Urinary bladder (tissue), 4 donors: ENCODE data around the gene CCDC85A. TPM values are rescaled to one million over a fixed set of nuclear protein-coding genes. Genes with fewer than 3 reads are reported as not detected.
"Not testable (repeated sequence)": the region's sequence is repeated elsewhere in the genome, so short reads cannot be mapped to it uniquely, and the experiment has no call there.

Experiments
- DNase-seq: peaks from one replicate; pipeline ENCODE4 v3.0.0-alpha.2; 2015; ENCODE audit errors: extremely low spot score
- H3K27ac ChIP-seq: one replicate; pipeline ENCODE4 v1.5.1; 2013; ENCODE audit warnings: low read depth, mild to moderate bottlenecking, moderate library complexity
- H3K36me3 ChIP-seq: one replicate; pipeline ENCODE4 v1.6.1; 2013; ENCODE audit warnings: mild to moderate bottlenecking, moderate library complexity; ENCODE audit not compliant: insufficient read depth
- H3K4me1 ChIP-seq: one replicate; pipeline ENCODE4 v1.6.1; 2013; ENCODE audit warnings: mild to moderate bottlenecking, moderate library complexity; ENCODE audit not compliant: insufficient read depth
- H3K4me3 ChIP-seq: one replicate; pipeline ENCODE4 v1.5.1; 2013; ENCODE audit warnings: low read depth, low read length
- WGBS: extraction: QIAGEN DNeasy Blood & Tissue Kit; methylation state at CpG from one replicate; pipeline ENCODE4 v1.1.7; 2013; 5-methylcytosine and 5-hydroxymethylcytosine counted together
- polyA plus RNA-seq: library from polyadenylated mRNA; stranded (reverse); fragments of 200-250 nt; gene quantifications from one replicate; pipeline ENCODE4 v1.2.3, GENCODE V29; 2013
- total RNA-seq: library from RNA; depleted of rRNA; stranded (reverse); fragments of >200 nt; gene quantifications from one replicate; pipeline ENCODE4 v1.2.3, GENCODE V29; 2014
- donor health status: healthy with polysubstance abuse.
- donor health status: healthy.

The CCDC85A gene
- total RNA-seq (7.1 TPM), polyA plus RNA-seq (4.1 TPM)

GRCh38 chr2:56183643-56184499 lies at the start of gene CCDC85A:
CCDC85A (plus strand) TSS chr2:56183990; CDS start chr2:56184625, 635 bp downstream.
- H3K36me3 ChIP-seq, result no peaks in the 10 kb centered on the region
- H3K27ac ChIP-seq, result no peak within 1 kb of the TSS
- H3K4me1 ChIP-seq, result no peaks in the 10 kb centered on the region
- DNase-seq, result peak; percentile 45
- under 1% methylated on average over 86 of the region's 86 CpGs for WGBS
- peak within 1 kb of the TSS; percentile 55 for H3K4me3 ChIP-seq

GRCh38 chr2:56134861-56135260 lies 48.9 kb upstream of the CCDC85A start:
- DNase-seq, result no peak
- Histone ChIP-seq H3K4me3 (no peak overlapping the region), H3K27ac (no peak overlapping the region), H3K36me3 (no peaks in the 10 kb centered on the region), H3K4me1 (no peaks in the 10 kb centered on the region)
- 83% methylated on average over 4 of the region's 4 CpGs for WGBS

- not testable (repeated sequence) for H3K4me3 ChIP-seq, H3K36me3 ChIP-seq, DNase-seq, H3K4me1 ChIP-seq, H3K27ac ChIP-seq
- WGBS, result 84% methylated on average over 15 of the region's 15 CpGs
Observed at GRCh38 chr2:56142497-56143061, 41.2 kb upstream of the CCDC85A start.

GRCh38 chr2:56147907-56148306 lies 35.9 kb upstream of the CCDC85A start:
- no peak for DNase-seq
- 93% methylated on average over 2 of the region's 2 CpGs for WGBS

GRCh38 chr2:56148825-56149224 lies 35.0 kb upstream of the CCDC85A start:
- Histone ChIP-seq H3K4me3 (no peak overlapping the region), H3K4me1 (no peaks in the 10 kb centered on the region), H3K36me3 (no peaks in the 10 kb centered on the region), H3K27ac (no peak overlapping the region)
- 72% methylated on average over 3 of the region's 3 CpGs for WGBS
- DNase-seq, result no peak

More at GRCh38 chr2:56147907-56148306, 35.9 kb upstream of the CCDC85A start:
- Histone ChIP-seq H3K36me3 (no peaks in the 10 kb centered on the region), H3K4me1 (no peaks in the 10 kb centered on the region), H3K27ac (no peak overlapping the region), H3K4me3 (no peak overlapping the region)

GRCh38 chr2:56151841-56152240 lies 31.9 kb upstream of the CCDC85A start:
- Histone ChIP-seq H3K4me1 (no peaks in the 10 kb centered on the region), H3K36me3 (no peaks in the 10 kb centered on the region), H3K27ac (no peak overlapping the region), H3K4me3 (no peak overlapping the region)
- 84% methylated on average over 2 of the region's 2 CpGs for WGBS
- DNase-seq, result no peak

GRCh38 chr2:56155188-56155587 lies 28.6 kb upstream of the CCDC85A start:
- no peak overlapping the region for H3K4me3 ChIP-seq
- DNase-seq, result no peak
- WGBS, result 40% methylated on average over 2 of the region's 2 CpGs

GRCh38 chr2:56159875-56160274 lies 23.9 kb upstream of the CCDC85A start:
- H3K27ac ChIP-seq, H3K36me3 ChIP-seq, H3K4me3 ChIP-seq, H3K4me1 ChIP-seq, DNase-seq: not testable (repeated sequence)
- WGBS, result 68% methylated on average over 5 of the region's 5 CpGs

More at GRCh38 chr2:56155188-56155587, 28.6 kb upstream of the CCDC85A start:
- no peak overlapping the region for H3K27ac ChIP-seq
- H3K36me3 ChIP-seq, result no peaks in the 10 kb centered on the region
- H3K4me1 ChIP-seq, result no peaks in the 10 kb centered on the region

GRCh38 chr2:56167616-56168562 lies 15.9 kb upstream of the CCDC85A start:
- H3K36me3 ChIP-seq, result no peaks in the 10 kb centered on the region
- H3K4me1 ChIP-seq, result no peaks in the 10 kb centered on the region
- WGBS, result 69% methylated on average over 4 of the region's 4 CpGs
- DNase-seq, result no peak
- H3K4me3 ChIP-seq, result no peak overlapping the region
- no peak overlapping the region for H3K27ac ChIP-seq

GRCh38 chr2:56169521-56169920 lies 14.3 kb upstream of the CCDC85A start:
- no peaks in the 10 kb centered on the region for H3K4me1 ChIP-seq
- no peaks in the 10 kb centered on the region for H3K36me3 ChIP-seq
- WGBS, result 87% methylated on average over 3 of the region's 3 CpGs
- H3K4me3 ChIP-seq, result no peak overlapping the region
- no peak for DNase-seq
- H3K27ac ChIP-seq, result no peak overlapping the region

GRCh38 chr2:56170504-56170903 lies 13.3 kb upstream of the CCDC85A start:
- H3K4me1 ChIP-seq, result no peaks in the 10 kb centered on the region
- 77% methylated on average over 5 of the region's 5 CpGs for WGBS
- no peaks in the 10 kb centered on the region for H3K36me3 ChIP-seq
- H3K4me3 ChIP-seq, result no peak overlapping the region
- DNase-seq, result no peak
- H3K27ac ChIP-seq, result no peak overlapping the region

GRCh38 chr2:56170988-56171387 lies 12.8 kb upstream of the CCDC85A start:
- 43% methylated on average over 2 of the region's 2 CpGs for WGBS
- no peaks in the 10 kb centered on the region for H3K36me3 ChIP-seq
- no peak overlapping the region for H3K27ac ChIP-seq
- no peak for DNase-seq
- H3K4me3 ChIP-seq, result no peak overlapping the region
- H3K4me1 ChIP-seq, result no peaks in the 10 kb centered on the region

- no peak overlapping the region for H3K4me3 ChIP-seq
- H3K4me1 ChIP-seq, result no peaks in the 10 kb centered on the region
- H3K27ac ChIP-seq, result no peak overlapping the region
- H3K36me3 ChIP-seq, result no peaks in the 10 kb centered on the region
- 82% methylated on average over 2 of the region's 2 CpGs for WGBS
- no peak for DNase-seq
Observed at GRCh38 chr2:56175779-56176178, 8.0 kb upstream of the CCDC85A start.
